Daoy (cell line): ENCODE measurements around the gene GALNT13. TPM values are rescaled to one million over a fixed set of nuclear protein-coding genes. Genes with fewer than 3 reads are reported as not detected.

Source experiments
- DNase-seq: peaks from one replicate; pipeline ENCODE4 v3.0.0-alpha.2; 2015; ENCODE audit warnings: low read depth
- total RNA-seq: library from RNA; depleted of rRNA; stranded (reverse); fragments of >200 nt; shearing (Covaris generic); gene quantifications from 2 replicates; pipeline ENCODE4 v1.2.3, GENCODE V29; 2014

Gene GALNT13
- total RNA-seq, 1 experiment from 2014 or later = not detected

- no peak for DNase-seq
Measured at GRCh38 chr2:154223726-154224125, 352.0 kb downstream of the GALNT13 start.

GRCh38 chr2:154226931-154227330, 355.2 kb downstream of the GALNT13 start:
- no peak for DNase-seq

DNA sequence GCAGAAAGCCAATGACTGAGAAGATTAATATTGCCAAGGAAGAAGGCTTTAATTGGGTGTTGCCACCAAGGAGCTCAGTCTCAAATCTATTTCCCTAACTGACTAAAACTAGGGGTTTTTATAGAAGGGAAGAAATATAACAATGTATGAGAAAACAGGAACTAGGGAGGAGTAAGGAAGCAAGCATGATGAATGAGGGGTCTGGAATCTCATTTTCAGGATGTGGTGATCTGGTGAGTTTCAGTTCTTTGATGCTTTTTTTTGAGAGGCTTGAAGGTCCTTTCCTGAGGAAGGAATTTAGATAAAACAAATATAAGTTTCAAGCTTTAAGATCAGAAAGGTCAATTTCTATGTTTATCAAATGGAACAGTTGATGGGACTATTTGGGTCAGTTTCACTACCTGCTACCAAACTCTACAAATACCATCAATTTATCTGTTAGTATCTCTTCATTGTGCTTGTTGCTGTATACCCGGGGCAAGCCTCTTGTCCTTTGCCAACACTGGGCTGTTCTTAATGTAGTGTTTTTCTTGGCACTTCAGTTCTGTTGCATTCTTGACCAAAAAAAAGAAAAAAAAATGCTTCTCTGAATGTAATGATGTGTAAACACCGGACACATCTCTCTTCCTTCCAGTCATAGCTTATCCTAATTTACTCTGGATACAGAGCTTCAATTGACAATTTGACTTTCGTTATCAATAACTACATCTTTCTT, 357.0 kb downstream of the GALNT13 start:
- no peak for DNase-seq

GRCh38 chr2:154229966-154230365, 358.2 kb downstream of the GALNT13 start:
- no peak for DNase-seq

- DNase-seq = no peak
Measured at GRCh38 chr2:154231021-154231420, 359.3 kb downstream of the GALNT13 start.

DNA sequence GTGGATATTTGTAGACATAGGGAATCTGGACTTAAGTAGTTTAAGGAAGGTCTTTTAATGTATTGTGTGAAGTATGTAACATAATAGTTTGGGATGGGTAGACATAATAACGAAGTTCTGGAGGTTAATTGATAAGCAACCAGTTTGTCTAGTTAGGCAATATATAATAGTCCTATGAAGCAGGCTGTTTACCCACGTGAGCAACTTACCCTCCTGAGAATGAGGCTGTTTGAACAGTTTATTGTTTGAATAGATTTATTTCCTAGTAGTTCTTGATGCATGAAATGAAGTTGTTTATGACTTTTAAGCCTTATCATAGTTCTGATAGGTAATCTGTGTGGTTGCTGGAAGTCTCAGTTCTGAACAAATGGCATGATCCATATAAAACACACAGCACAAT, 361.5 kb downstream of the GALNT13 start:
- no peak for DNase-seq

GRCh38 chr2:154238252-154238651, 366.5 kb downstream of the GALNT13 start:
- no peak for DNase-seq

- no peak for DNase-seq
Measured at GRCh38 chr2:154240316-154240715, 368.6 kb downstream of the GALNT13 start.

DNA sequence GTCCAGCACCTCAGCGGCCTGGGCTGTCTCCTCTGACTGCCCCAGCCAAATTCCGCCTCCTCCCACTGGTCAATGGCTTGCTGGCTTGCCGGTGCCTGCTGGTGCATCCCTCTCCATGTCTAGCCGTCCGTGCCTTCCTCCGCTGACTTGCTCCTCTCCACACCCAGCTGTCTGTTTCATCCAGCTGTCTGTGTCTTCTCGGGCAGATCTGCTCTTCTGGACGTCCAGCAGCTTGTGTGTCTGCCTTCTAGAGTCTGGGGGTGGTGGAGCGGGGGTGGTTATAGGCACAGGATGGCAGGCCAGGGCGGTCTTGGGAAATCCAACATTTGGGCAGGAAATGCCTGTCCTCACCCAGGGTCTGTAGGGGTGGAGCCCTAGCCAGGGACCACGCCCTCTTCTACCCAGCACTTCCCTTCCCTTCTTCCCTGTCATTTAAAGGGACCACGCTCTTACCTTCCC, 369.2 kb downstream of the GALNT13 start:
- DNase-seq = no peak

DNA sequence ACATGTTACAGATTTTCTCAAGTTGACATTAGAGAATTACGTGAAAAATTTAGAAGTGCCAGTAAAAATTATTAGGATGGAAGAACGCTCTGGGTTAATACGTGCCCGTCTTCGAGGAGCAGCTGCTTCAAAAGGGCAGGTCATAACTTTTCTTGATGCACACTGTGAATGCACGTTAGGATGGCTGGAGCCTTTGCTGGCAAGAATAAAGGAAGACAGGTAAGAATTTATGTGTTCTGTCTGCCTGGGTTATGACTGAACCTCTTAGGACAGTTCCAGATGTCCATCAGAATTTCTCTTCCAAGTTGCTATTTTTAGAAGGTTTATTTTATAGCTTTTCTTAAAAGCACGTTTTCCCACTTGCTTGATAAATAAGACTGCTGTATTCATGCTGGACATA, 371.0 kb downstream of the GALNT13 start:
- no peak for DNase-seq

- DNase-seq = no peak
Measured at GRCh38 chr2:154243685-154244084, 372.0 kb downstream of the GALNT13 start.

DNA sequence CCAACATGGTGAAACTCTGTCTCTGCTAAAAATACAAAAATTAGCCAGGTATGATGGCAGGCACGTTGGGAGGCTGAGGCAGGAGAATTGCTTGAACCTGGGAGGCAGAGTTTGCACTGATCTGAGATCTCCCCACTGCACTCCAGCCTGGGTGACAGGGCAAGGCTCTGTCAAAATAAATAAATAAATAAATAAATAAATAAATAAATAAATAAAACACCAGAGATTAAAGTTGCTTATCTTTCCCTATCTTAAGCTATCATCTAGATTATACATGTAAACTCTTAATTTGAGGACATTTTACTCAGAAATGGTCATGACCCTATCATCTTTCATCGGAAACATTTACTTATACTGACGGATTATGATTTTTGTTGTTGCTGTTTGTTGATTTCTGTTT, 373.2 kb downstream of the GALNT13 start:
- no peak for DNase-seq

GRCh38 chr2:154247503-154247902, 375.8 kb downstream of the GALNT13 start:
- DNase-seq = no peak

DNA sequence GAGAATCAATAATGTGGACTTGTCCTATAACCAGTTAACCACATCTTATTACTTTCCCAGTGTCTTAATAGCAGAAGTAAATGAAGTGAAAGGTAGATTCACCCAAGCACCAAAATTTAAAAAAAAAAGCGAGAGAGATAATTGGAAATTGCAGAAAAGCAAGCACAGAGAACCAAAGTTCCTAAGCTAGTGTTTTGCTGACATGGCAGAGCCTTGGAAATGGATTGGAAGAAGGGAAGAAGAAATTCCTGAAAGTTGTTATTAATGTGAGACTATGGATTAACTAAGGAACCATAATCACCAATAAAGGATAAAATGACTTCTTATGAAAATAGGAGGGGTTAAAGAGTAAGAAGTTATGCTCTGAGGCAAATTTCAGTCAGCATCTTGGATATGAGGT, 384.4 kb downstream of the GALNT13 start:
- DNase-seq = no peak

DNA sequence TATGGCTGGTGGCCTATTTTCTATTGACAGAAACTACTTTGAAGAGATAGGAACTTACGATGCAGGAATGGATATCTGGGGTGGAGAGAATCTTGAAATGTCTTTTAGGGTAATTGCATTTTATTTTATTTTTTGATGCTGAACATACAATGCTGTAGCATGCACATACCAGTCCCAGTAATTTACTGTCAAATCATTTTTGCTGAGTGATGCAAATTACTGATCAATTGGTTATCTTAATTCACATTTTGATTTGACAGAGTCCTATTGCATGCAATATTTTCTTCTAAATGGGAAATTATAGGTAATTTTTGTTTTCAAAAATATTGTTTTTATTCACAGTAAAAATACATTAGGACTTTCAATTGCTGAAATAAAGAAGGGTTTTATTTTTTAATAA, 387.3 kb downstream of the GALNT13 start:
- DNase-seq = no peak

DNA sequence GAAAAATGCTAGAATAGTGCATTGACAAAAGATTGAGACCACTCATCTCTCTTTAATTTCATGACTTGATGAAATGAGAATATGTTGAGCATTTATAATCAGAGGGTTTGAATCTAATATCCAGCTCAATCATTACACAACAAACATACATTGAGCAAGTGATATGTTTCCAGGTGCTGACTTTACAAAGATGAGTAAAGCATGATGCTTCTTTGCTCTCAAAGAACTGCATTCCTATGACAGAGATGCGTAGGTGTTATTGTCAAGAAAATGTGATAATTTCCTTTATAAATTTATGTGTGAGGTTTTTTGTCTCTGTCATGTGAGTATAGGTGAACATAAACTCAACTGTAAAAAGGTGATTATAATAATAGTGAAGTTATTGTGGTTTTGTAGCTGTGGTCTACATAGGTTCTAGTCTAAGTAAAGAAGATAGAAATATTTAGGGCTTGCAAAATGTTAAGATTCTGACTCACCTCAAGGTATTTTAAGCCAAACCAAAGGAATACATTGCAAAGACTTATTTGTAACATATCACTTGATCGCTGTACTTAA, 389.8 kb downstream of the GALNT13 start:
- no peak for DNase-seq

- DNase-seq = no peak
Measured at GRCh38 chr2:154263206-154263605, 391.5 kb downstream of the GALNT13 start.

DNA sequence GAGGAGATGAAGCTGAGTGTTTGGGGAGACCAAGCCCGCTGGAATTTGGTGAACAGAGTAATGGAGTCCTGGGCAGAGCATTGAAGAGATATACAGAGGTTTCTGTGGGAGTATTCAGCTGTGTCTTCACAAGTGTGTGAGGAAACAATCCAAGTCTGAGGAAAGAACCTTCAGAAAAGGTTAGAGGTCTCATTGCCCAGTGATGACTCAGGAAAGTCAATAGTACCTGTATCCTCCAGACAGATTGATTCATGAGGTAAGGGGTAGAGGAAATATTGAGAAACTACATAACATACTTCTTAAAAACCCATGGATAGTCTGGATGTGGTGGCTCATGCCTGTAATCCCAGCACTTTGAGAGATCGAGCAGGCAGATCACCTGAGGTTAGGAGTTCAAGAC, 392.3 kb downstream of the GALNT13 start:
- no peak for DNase-seq

- no peak for DNase-seq
Measured at GRCh38 chr2:154267983-154268382, 396.3 kb downstream of the GALNT13 start.

DNA sequence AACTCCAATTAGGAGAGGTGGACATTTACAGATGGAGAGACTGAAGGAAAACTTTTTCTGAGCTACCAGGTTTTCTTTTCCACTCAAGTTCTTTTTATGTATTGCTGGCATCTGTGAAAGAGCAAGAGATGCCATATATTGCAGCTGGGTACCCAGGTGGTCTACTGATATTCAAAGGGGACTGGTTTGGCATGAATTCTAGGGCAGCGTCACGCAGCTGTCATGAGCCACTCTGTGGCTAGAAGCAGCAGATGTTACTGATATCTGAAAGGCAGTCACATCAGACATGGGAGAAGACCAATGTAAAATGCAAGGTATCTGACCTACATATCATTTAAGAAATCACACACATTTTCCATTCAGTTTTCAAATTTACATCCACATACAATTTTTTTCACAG, 408.8 kb downstream of the GALNT13 start:
- no peak for DNase-seq

GRCh38 chr2:154289870-154290269, 418.1 kb downstream of the GALNT13 start:
- no peak for DNase-seq

GRCh38 chr2:154291511-154291910, 419.8 kb downstream of the GALNT13 start:
- no peak for DNase-seq

DNA sequence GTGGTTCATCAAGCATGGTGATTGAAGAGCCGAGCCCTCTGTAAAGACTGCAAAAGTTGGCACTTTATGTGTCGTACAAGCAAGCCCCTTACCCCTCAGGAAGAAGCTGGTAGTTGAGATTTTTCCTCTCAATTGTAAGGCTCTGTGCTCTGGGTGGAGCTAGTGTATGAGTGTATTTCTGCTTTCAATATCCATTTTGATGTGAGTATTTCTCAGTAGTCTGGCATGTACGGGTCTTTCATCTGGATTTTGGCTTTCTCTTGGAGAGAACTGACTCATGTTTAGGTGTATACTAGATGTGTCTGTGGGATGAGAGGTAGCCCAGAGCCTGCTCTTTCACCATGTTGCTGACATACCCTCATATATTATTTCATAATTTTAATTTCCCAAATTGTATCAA, 420.2 kb downstream of the GALNT13 start:
- no peak for DNase-seq

- no peak for DNase-seq
Measured at GRCh38 chr2:154293864-154294263, 422.1 kb downstream of the GALNT13 start.
